Endothelial cell (in vitro differentiated cells): Measurements from ENCODE around the gene FDX1. TPM values are rescaled to one million over a fixed set of nuclear protein-coding genes. Genes with fewer than 3 reads are reported as not detected.

Experiments used
- total RNA-seq: library from RNA; stranded (reverse); fragmentation: NEBNext Ultra II Directional; extraction: Animal tissue kit (Norgen Biotek cat#: 25700); gene quantifications from one replicate; pipeline ENCODE4 v1.2.1, GENCODE V29; 2021; ENCODE audit not compliant: unreplicated experiment

The FDX1 gene
- total RNA-seq, 1 donor from 2014 or later, result 14.3 TPM

Other genes starting within 250 kb of the FDX1 start
- gene RDX, start 133.3 kb upstream of the FDX1 start, total RNA-seq, result 225 TPM